ENCODE measurements around the gene PLEKHG3. TPM values are rescaled to one million over a fixed set of nuclear protein-coding genes. Genes with fewer than 3 reads are reported as not detected.

PLEKHG3 gene
- total and polyA plus RNA-seq, 2 of the 4 experiments (the other 2 are of a cell fraction) = 8.2 to 8.4 TPM

GRCh38 chr14:64721391-64721791 is 17.2 kb downstream of the PLEKHG3 start:
- Histone ChIP-seq H4K91ac (ENCODE audit: insufficient read depth, low read depth, low read length) (peak overlapping the region; percentile 44; the same call in 1 of the 2 replicates), H3K79me1 (ENCODE audit: low read depth in 1 of 2, low read length in 2 of 2) (peaks cover 3 to 30% of the 10 kb centered on the region in 2 experiments; a peak in 3 of 4 replicates), H3K27me3 (ENCODE audit: control insufficient read depth, insufficient read depth, low read length) (no peaks in the 10 kb centered on the region), H3K9ac (ENCODE audit: low read depth, low read length) (no peak overlapping the region), H3K4me3 (ENCODE audit: insufficient read depth, low read depth, low read length) (no peak overlapping the region), H2BK20ac (ENCODE audit: low read depth, low read length) (no peak overlapping the region), H2BK5ac (ENCODE audit: low read depth, low read length, poor library complexity, severe bottlenecking) (no peak overlapping the region), H3K4ac (ENCODE audit: low read depth, low read length) (0 out of 2 replicates have a peak overlapping the region, but pooled peaks have one; percentile 16), H3K56ac (ENCODE audit: extremely low read depth, insufficient read depth, low read length) (no peak overlapping the region), H3K14ac (replicated peaks; ENCODE audit: low read depth, low read length) (peak overlapping the region; percentile 2; the same call in 1 of the 2 replicates), H2AK5ac (ENCODE audit: low read depth, low read length) (peak overlapping the region; percentile 11), H3K9me1 (ENCODE audit: insufficient read depth, low read length) (peaks cover 27% of the 10 kb centered on the region), H2BK120ac (ENCODE audit: low read depth, low read length) (no peak overlapping the region), H3K18ac (ENCODE audit: low read depth, low read length) (no peak overlapping the region), H3K27ac (ENCODE audit: insufficient read depth, low read length) (no peak overlapping the region), H4K5ac (ENCODE audit: low read depth, low read length) (no peak overlapping the region; the same call in 1 of the 2 replicates), H3K4me2 (ENCODE audit: low read depth, low read length) (no peak overlapping the region), H3K23ac (ENCODE audit: low read depth, low read length) (no peak overlapping the region), H3K9me3 (ENCODE audit: control insufficient read depth, insufficient read depth, low read length) (no peaks in the 10 kb centered on the region), H2AFZ (replicated peaks; ENCODE audit: low read length, poor library complexity) (no peak overlapping the region), H3K4me1 (ENCODE audit: control insufficient read depth, insufficient read depth, low read length) (peaks cover 12% of the 10 kb centered on the region), H2BK15ac (ENCODE audit: low read depth, low read length) (peak overlapping the region; percentile 66; the same call in 1 of the 3 replicates), H4K8ac (ENCODE audit: low read depth in 2 of 2, low read length in 2 of 2) (0 out of 4 replicates have a peak overlapping the region, but pooled peaks of 1 of the 2 experiments have one; percentile 40), H3K36me3 (ENCODE audit: control insufficient read depth, insufficient read depth, low read length) (no peaks in the 10 kb centered on the region), H4K20me1 (ENCODE audit: insufficient read depth, low read length) (no peaks in the 10 kb centered on the region; the same call in 1 of the 2 replicates), H2AK9ac (replicated peaks; ENCODE audit: low read depth, low read length, poor library complexity) (no peak overlapping the region)
- in situ Hi-C loops (cut with MboI; ENCODE audit: low sequenced_read_pairs) (no loop called here), intact Hi-C loops (cut with micrococcal nuclease) (no loop called here), dilution Hi-C loops (cut with HindIII; ENCODE audit: low sequenced_read_pairs, unreplicated experiment) (no loop called here)
- TF ChIP-seq NFE2L2 (IDR thresholded peaks at IDR 0.05; ENCODE audit: low read depth, low read length) = no peak
- TF ChIP-seq, protein P1, sequence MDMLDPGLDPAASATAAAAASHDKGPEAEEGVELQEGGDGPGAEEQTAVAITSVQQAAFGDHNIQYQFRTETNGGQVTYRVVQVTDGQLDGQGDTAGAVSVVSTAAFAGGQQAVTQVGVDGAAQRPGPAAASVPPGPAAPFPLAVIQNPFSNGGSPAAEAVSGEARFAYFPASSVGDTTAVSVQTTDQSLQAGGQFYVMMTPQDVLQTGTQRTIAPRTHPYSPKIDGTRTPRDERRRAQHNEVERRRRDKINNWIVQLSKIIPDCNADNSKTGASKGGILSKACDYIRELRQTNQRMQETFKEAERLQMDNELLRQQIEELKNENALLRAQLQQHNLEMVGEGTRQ (IDR thresholded peaks at IDR 0.05; ENCODE audit: low read depth, low read length) = no peak
- no peak for TF ChIP-seq CHD1 (IDR thresholded peaks at IDR 0.05; ENCODE audit: low read depth, low read length)
- no peak for TF ChIP-seq CTCF (conservative IDR thresholded peaks at IDR 0.05; ENCODE audit: low read depth, low read length)
- no peak for TF ChIP-seq MXI1 (IDR thresholded peaks at IDR 0.05; ENCODE audit: borderline replicate concordance, low read depth, low read length)
- no peak for TF ChIP-seq MAZ (IDR thresholded peaks at IDR 0.05; ENCODE audit: borderline replicate concordance, low read depth, low read length)
- TF ChIP-seq CEBPB (IDR thresholded peaks at IDR 0.05; ENCODE audit: low read depth, low read length) = no peak
- TF ChIP-seq MAFK (IDR thresholded peaks at IDR 0.05; ENCODE audit: low read depth, low read length) = no peak
- no peak for TF ChIP-seq SMC3 (IDR thresholded peaks at IDR 0.05; ENCODE audit: low read depth, low read length)
- no peak for TF ChIP-seq ELK1 (IDR thresholded peaks at IDR 0.05; ENCODE audit: borderline replicate concordance, low read depth, low read length)
- TF ChIP-seq RAD21 (IDR thresholded peaks at IDR 0.05; ENCODE audit: low read length) = no peak
- no peak for TF ChIP-seq FOS (IDR thresholded peaks at IDR 0.05; ENCODE audit: low read depth, low read length)
- TF ChIP-seq RFX5 (IDR thresholded peaks at IDR 0.05; ENCODE audit: low read depth, low read length) = no peak
- no peak for TF ChIP-seq BHLHE40 (IDR thresholded peaks at IDR 0.05; ENCODE audit: low read depth, low read length)
- TF ChIP-seq RCOR1 (IDR thresholded peaks at IDR 0.05; ENCODE audit: insufficient replicate concordance, low read length) = no peak
- TF ChIP-seq POLR2A (IDR thresholded peaks at IDR 0.05; ENCODE audit: low read depth, low read length) = no peak
- WGBS, 2 experiments (ENCODE audit: extremely low coverage in 2 of 2, insufficient read length in 1 of 2) = 100% methylated on average over 4 of the region's 5 CpGs; no CpG with 5 or more reads in 1 of the 2 experiments
- CTCF ChIA-PET = no interaction called here
- peak; percentile 37 for DNase-seq
- no TSS peak for BruUV-seq (replicated peaks)
- POLR2A ChIA-PET (ENCODE audit: unreplicated experiment) = no interaction called here
- no peak for ATAC-seq (ENCODE audit: low read depth)
